Medulla oblongata (tissue), 1 donor: ENCODE data around the gene DGKI.
A peak's percentile ranks its signal among the peaks of the same experiment; 100 is the strongest.
"Not testable (repeated sequence)": the region's sequence is repeated elsewhere in the genome, so short reads cannot be mapped to it uniquely, and the experiment has no call there.

Source experiments
- DNase-seq: peaks from one replicate; pipeline ENCODE4 v3.0.0-alpha.2; 2015; ENCODE audit errors: extremely low spot score

The DGKI gene

DNA sequence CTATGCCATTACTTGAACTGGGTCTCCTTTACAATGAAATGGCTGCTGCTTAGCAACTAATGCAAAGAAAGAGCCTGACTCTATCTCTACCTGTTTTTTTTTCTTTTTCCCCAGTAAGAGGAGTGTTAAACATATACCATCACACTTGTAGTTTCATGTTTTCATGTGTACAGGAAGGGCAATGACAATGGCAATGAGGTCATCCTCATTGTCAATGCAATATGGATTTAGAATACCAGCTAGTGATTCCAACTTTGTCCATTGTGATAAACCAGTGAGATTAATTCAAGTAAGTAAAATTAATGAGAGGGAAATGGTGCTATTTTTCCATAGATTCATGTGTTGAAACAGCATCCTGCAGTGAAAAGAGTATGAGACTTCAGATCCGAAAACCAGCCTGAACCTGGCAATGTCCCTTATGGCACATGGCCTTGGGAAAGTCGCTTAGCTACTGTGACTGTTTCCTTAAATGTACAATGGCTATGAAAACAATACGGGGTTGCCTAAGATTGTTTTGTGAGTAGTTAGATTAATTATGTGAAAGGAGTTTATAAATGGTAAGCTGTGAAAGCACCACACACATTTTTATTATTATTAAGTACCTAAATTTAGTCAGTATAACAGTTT, 11.2 kb downstream of the DGKI start:
- no peak for DNase-seq

DNA sequence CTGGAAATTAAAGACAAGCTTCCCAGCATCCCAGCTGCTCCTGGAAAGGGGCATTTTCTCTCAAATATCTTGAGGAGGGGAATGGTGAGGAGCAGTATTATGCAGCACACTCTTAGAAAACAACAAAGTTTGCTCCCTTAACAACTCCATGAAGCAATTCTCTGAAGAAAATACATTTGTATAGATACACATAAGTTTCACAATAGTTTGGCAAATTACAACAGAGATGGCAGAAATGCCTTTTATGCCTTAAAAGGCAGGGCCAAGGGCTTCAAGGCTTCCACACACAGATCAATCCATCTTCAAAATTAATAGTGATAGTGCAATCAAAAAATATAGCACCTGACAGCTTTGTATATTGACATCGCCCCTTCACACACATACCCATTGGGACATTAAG, 12.2 kb downstream of the DGKI start:
- no peak for DNase-seq

DNA sequence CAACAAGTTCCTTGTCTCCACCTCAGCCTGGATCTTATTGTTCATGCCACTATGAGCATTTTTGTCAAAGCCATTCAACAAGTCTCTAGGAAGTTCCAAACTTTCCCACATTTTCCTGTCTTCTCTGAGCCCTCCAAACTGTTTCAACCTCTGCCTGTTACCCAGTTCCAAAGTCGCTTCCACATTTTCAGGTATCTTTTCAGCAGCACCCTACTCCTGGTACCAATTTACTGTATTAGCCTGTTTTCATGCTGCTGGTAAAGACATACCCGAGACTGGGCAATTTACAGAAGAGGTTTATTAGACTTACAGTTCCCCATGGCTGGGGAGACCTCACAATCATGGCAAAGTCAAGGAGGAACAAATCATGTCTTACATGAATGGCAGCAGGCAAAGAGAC, 13.8 kb downstream of the DGKI start:
- not testable (repeated sequence) for DNase-seq

DNA sequence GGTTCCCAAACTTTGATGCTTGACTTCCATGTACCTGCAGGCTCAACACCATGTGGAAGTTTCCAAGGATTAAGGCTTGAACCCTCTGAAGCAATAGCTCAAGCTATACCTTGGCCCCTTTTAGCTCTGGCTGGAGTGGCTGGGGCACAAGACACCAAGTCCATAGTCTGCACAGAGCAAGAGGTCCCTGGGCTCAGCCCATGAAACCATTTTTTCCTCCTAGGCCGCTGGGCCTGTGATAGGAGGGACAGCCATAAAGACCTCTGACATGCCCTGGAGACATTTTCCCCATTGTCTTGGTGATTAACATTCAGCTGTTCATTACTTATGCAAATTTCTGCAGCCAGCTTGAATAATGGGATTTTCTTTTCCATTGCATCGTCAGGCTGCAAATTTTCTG, 14.4 kb downstream of the DGKI start:
- DNase-seq = no peak

DNA sequence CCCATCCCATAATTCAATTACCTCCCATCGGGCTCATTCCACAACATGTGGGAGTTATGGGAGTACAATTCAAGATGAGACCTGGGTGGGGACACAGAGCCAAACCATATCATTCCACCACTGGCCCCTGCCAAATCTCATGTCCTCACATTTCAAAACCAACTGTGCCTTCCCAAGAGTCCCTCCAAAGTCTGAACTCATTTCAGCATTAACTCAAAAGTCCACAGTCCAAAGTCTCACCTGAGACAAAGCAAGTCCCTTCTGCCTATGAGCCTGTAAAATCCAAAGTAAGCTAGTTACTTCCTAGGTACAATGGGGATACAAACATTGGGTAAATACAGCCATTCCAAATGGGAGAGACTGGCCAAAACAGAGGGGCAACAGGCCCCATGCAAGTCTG, 15.2 kb downstream of the DGKI start:
- not testable (repeated sequence) for DNase-seq

DNA sequence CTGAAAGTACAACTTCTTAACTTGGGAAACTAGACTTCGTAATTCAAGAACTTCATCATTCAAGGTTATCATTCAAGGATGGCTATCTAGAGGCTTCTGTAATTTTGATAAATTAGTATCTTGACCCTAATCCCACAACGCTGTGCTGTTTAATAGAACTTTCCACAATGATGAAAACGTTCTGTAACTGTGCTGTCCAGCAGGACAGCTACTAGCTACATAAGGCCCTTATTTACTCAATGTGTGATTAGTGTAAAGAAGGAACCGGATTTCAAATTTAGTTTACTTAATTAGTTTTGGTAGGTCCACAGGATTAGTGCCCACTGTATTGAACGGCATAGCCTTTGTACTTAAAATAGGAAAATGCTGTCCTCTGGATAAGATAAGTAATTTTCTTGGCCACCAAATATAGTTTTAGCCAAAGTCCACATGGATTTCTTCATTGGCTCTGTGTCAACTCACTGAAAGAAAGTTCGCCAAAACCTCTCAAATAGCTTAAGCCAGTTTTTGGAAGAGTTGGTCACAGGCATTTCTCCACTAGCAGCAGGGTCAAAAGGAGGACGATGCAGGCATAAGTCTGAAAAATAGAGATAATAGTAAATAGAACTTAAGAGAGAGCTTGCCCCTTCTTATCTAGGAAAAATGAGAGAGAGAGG, 17.3 kb downstream of the DGKI start:
- no peak for DNase-seq

GRCh38 chr7:137828456-137828855, 18.3 kb downstream of the DGKI start:
- DNase-seq = no peak

DNA sequence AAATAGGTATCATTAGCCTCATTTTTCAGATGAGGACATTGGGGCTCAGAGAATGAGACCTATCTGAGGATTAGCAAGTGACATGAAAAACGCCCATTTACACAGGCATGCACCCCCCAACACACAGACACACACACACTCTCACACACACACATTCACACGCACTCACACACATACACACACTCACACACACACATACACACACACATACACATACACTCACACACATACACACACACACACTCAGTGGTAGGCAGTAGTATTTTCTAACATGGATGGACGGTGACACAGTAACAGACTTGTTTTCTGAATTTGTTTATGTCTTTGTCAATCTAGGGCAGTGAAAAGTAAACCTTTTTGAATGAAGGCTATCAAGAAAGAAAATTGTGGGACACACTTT, 21.3 kb downstream of the DGKI start:
- DNase-seq = no peak

GRCh38 chr7:137820677-137821420, 25.9 kb downstream of the DGKI start:
- DNase-seq = peak; percentile 58

DNA sequence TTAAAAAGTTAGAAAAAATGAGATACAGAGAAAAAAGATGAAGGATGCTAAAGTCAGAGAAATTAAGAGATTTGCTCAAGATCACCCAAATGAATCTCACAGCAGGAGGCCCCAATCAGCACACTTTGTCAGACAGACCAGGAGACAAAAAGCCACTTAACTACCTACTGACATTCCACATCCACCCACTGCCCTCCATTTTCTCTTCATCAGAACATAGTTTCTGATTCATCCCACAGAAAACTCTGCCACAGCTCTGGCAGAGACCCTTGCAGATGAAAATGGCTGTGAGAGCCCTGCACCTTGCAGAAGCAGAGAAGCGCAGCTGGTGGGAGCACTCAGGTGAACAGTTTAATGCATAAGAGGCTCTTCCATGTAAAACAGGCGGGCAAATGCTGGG, 26.6 kb downstream of the DGKI start:
- DNase-seq = no peak

DNA sequence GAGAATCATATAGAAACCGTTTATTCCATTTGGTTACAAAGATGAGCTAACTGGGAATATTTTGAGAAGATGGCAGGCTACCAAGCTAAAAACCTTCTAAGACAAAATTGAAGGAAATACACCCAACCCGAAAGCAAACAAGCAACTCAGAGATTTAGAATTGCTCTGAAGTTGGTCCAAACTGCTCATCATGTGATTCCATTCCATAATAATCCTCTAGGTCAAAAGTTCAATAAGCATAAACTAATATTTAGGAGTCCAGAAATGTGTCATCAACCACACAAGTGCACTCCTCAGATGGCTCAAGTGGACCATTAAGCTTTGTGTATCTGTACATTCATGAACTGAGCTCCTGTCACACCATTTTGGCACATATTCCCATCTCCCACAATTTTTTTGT, 28.7 kb downstream of the DGKI start:
- DNase-seq = no peak

- DNase-seq = peak; percentile 21
These were observed 30.0 kb downstream of the DGKI start for GRCh38 chr7:137816696-137817320.

- DNase-seq = no peak
These were observed 33.2 kb downstream of the DGKI start for GRCh38 chr7:137813541-137813940.

DNA sequence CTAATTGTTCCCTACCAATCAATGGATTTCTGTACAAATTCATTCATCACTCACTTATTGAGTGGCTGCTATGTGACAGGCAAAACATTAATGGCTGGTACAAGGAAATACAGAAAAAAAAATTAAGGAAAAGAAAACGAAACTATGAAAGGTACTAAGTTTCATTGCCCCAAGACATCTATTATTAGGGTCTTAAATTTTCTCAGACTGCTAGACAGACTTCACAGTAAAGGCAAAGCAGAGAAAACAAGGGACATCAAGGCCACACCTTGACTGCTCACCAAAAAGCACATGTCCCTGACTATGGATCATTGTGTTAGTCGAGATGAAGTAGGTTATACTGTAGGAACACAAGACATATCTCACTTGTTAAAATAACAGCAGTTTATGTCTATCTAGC, 36.5 kb downstream of the DGKI start:
- no peak for DNase-seq

- DNase-seq = no peak
These were observed 41.9 kb downstream of the DGKI start for GRCh38 chr7:137804836-137805235.

DNA sequence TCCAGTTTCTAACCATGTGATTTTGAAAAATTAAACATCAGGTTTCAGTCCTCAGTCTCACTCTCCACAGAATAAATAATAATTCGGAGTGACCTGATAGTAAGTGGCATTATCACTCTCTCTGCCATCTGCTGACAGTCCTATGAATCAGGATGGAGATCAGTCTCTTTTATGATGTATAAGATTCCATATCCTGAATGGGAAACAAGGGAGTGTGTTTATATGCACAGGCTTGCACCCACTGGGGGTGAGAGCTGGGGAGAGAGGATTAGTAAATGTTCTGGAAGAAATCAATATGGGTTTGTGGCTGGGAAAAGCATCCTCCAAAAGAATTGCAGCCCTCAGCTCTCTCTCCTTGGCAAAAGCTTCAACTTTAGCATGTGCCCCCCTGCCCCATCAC, 45.3 kb downstream of the DGKI start:
- DNase-seq = no peak

GRCh38 chr7:137801003-137801402, 45.8 kb downstream of the DGKI start:
- DNase-seq = no peak

- DNase-seq = no peak
These were observed 48.6 kb downstream of the DGKI start for GRCh38 chr7:137798073-137798763.

GRCh38 chr7:137795211-137795610, 51.6 kb downstream of the DGKI start:
- DNase-seq = no peak

DNA sequence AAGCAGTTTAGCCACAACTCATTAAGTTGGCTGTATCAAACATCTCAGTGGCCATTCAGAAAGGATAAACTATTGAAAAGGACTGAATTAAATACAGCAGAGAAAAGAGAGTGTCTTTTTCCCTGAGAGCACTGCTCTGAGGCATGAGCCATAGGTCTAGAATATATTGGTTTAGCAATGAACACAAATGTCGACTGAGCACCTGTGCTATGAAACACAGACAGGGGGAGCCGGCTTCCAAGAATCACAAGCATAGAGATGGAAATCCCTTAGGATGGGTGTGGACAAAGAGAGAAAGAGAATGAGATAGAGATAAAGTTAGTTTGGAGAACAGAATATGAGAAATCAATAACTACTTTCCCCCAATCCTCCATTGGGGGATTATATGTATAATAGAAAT, 54.8 kb downstream of the DGKI start:
- no peak for DNase-seq

DNA sequence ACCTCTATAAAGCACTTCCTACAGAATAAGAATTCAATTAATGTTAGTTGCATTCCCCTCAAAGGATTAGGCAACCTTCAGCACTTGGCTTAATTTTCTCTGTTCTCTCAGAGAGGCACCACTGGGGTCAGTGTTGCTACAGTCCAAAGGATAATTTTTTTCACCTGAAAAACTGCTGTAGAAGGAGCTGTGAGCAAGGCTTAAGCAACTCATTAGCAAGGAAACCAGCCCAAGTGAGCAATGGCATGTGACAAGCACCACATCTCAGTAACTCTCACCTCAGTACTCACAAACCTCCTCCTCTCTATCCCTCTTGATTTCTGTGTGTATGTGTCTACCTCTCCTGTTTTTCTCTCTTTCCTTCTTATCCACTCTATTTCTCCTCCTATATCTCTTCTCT, 55.9 kb downstream of the DGKI start:
- no peak for DNase-seq

DNA sequence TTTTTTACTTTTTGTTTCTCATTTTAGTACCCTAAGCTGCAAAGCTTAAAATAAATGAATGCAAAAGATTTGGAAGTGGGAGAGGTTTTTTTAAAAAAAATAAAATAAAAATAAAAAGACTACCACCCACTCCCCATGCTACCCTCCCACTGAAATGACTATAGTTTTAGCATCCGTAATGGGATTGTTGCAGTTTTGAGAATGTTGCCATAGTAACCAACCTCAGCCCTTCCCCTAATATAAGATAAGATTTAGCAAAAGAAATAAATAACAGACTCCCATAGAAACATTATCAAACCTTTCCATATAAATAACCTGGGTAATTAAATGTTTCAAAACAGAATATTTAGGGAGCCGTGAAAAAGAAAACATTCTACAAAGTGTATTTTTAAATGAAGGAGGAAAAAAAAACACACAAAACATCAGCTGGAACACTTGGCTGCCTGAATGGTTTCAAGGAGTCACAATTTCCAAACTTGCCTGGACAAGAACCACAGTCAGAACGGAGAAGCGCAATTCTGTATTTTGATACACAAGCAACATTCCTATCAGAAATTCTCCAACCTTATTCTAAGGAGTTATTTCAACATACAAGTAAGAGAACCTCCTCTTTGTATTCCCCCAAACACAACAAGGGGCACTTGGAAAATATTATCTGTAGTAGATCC, 57.4 kb downstream of the DGKI start:
- DNase-seq = no peak
